ENCODE measurements around the gene EXOC3L4. TPM values are rescaled to one million over a fixed set of nuclear protein-coding genes. Genes with fewer than 3 reads are reported as not detected.
A peak's percentile ranks its signal among the peaks of the same experiment; 100 is the strongest.

Gene EXOC3L4
- total and polyA plus RNA-seq, 8 donors, result 1.3 to 82.8 (median 16.2) TPM

- H3K27ac ChIP-seq, result no peak overlapping the region
- intact Hi-C loops (cut with DNase I; ENCODE audit: low total_unique reads), result no loop called here
- peaks cover 7 to 31% (median 23%) of the 10 kb centered on the region in 4 donors for H3K4me1 ChIP-seq
- no peaks in the 10 kb centered on the region for H3K36me3 ChIP-seq
- peaks cover 0 to 36% (median 0%) of the 10 kb centered on the region in 3 donors for H3K27me3 ChIP-seq
- peak; percentile 90 to 92 for DNase-seq
- TF ChIP-seq CTCF (IDR thresholded peaks at IDR 0.05) (peak in 4 of 7 experiments; percentile 71 to 84 (median 82)), POLR2AphosphoS5 (IDR thresholded peaks at IDR 0.05) (peak in 2 of 3 donors; percentile 40 to 49), POLR2A (IDR thresholded peaks at IDR 0.05) (no peak)
- no peak overlapping the region for H3K4me3 ChIP-seq
- WGBS, 5 donors, result 7 to 16% (median 9%) methylated on average over 7 to 9 of the region's 9 CpGs
- no peaks in the 10 kb centered on the region for H3K9me3 ChIP-seq
These were observed 16.1 kb upstream of the EXOC3L4 start for GRCh38 chr14:103078420-103078749.

- no peak for TF ChIP-seq EP300 (IDR thresholded peaks at IDR 0.05)
- TF ChIP-seq POLR2AphosphoS5 (IDR thresholded peaks at IDR 0.05), result no peak
- TF ChIP-seq POLR2A (IDR thresholded peaks at IDR 0.05), result no peak
- no peak for TF ChIP-seq CTCF (IDR thresholded peaks at IDR 0.05)
- no peaks in the 10 kb centered on the region for H3K36me3 ChIP-seq
- no peak overlapping the region for H3K4me3 ChIP-seq
- H3K4me1 ChIP-seq, result peaks cover 9 to 28% (median 23%) of the 10 kb centered on the region in 4 donors
- no peak for DNase-seq
- H3K9me3 ChIP-seq, result no peaks in the 10 kb centered on the region
- H3K27me3 ChIP-seq, result peaks cover 0 to 43% (median 4%) of the 10 kb centered on the region in 3 donors
- no peak overlapping the region for H3K27ac ChIP-seq
- intact Hi-C loops (cut with DNase I; ENCODE audit: low total_unique reads), result no loop called here
- WGBS, 5 donors, result 70 to 77% (median 74%) methylated on average over 8 to 11 of the region's 11 CpGs
These were observed 15.5 kb upstream of the EXOC3L4 start for GRCh38 chr14:103078860-103079587.

DNA sequence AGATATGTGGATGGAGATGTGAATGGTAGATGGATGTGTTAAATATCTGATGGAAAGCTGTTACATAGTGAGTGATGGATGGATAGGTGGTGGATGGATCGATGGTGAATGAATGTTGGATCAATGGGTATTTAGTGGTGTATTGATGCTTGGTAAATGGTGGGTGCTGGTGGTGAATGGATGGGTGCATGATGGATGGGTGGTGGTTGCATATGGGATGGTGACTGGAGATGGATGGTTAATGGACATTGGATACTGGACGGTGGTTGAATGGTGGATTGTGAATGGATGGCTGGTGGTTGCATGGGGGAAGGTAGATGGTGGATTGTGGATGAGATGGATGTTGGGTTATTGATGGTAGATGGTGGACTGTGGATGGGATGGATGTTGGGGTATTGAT lies 12.6 kb upstream of the EXOC3L4 start:
- DNase-seq, result no peak
- Histone ChIP-seq H3K36me3 (no peaks in the 10 kb centered on the region), H3K4me3 (no peak overlapping the region), H3K27me3 (peaks cover 3 to 72% (median 21%) of the 10 kb centered on the region in 3 donors), H3K27ac (no peak overlapping the region), H3K9me3 (no peaks in the 10 kb centered on the region), H3K4me1 (peaks cover 7 to 9% (median 8%) of the 10 kb centered on the region in 4 donors)
- TF ChIP-seq POLR2AphosphoS5 (IDR thresholded peaks at IDR 0.05) (no peak), EP300 (IDR thresholded peaks at IDR 0.05) (no peak), CTCF (IDR thresholded peaks at IDR 0.05) (no peak), POLR2A (IDR thresholded peaks at IDR 0.05) (no peak)
- intact Hi-C loops (cut with DNase I; ENCODE audit: low total_unique reads), result no loop called here
- 94 to 97% (median 96%) methylated on average over 2 of the region's 2 CpGs for WGBS, 5 donors

DNA sequence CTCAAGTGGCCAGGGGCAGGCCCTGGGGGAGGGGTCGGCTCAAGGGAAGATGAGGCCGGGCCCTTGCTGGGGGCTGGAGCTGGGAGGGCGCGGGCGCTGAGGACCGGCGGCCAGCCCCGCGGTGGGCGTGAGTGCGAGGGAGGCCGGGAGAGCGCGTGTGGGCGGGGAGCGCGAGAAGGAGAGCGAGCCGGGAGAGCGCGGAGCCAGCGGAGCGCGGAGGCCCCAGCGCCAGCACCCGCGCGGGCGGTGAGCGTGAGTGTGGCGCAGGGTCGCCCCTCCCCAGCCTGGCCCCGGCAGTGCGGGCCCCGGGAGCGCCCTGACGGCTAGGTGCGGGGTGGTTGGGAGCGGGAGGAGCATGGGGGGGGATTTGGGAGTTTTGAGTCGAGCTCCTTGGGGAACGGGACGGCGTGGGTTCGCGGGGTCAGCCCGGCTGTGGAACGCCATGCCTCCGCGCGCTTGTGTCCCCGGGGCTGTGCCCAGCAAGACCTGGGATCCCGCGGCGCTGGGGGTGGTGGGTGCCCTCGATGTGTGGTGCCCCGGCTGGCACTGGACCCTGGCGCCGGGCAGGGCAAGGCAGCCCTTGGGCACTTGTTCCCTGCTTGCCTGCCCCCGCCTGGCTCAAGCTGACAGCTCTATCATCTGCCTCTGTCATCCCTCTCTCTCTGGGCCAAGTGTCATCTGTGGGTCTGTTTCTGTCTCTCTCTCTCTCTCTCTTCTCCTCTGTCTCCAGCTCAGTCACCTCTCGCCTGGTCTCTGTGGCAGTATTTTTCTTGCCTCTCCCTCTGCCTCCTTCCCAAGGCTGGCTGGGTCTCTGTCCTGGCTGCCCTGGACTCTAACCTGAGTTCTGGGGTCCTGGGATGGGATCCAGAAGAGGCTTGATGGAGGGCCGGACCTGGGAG lies 10.3 kb upstream of the EXOC3L4 start, which contains the start of gene LBHD2:
Gene LBHD2 (plus strand): TSS at position 190 of the 899 bp plus-strand sequence. CDS start 1,803 bp downstream, outside the sequence.
- Histone ChIP-seq H3K27ac (no peak within 1 kb of the TSS), H3K36me3 (no peaks in the 10 kb centered on the region), H3K4me3 (peak within 1 kb of the TSS; percentile 19 to 36 (median 23)), H3K27me3 (peaks cover 3 to 76% (median 21%) of the 10 kb centered on the region in 3 donors), H3K4me1 (peaks cover 7 to 9% (median 8%) of the 10 kb centered on the region in 4 donors), H3K9me3 (no peaks in the 10 kb centered on the region)
- peak in 1 of 2 donors; percentile 58 for DNase-seq
- TF ChIP-seq POLR2AphosphoS5 (IDR thresholded peaks at IDR 0.05) (no peak), POLR2A (IDR thresholded peaks at IDR 0.05) (no peak), CTCF (IDR thresholded peaks at IDR 0.05) (no peak), EP300 (IDR thresholded peaks at IDR 0.05) (no peak)
- intact Hi-C loops (cut with DNase I; ENCODE audit: low total_unique reads), result no loop called here
- 9 to 24% (median 21%) methylated on average over 44 to 61 of the region's 61 CpGs for WGBS, 5 donors
